ENCODE measurements around the gene GCK.

The GCK gene

DNA sequence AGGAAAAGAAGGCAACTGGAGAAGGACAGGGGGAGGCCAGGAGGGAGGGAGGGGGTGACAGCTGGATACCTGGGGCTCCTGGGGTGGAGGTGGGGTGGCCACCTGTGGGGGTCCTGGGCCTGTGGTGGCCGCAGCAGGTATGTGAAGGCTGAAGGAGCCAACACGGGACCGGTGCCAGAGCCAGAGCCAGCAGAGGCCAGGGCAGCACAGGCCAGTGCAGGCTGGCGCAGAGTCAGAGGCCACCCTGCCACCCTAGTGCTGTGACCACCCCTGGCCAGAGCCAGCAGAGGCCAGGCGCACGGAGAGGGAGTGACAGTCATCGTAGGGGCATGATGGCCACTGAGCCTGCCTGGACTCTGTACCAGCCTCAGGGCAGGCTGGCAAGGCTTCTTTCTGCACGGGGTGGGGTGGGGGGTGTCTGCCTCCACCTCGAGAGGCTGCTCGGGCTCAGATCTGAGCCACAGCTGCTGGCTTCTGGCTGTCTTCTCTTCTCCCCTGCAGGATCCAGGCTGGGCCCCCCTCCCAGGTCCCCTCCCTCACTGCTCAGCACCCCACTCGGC, 40.4 kb upstream of the GCK start:
- H3K4me3 ChIP-seq (ENCODE audit: low read length in 2 of 2) = no peak overlapping the region
- no peaks in the 10 kb centered on the region for H3K36me3 ChIP-seq (ENCODE audit: control insufficient read depth in 2 of 2, insufficient read depth in 2 of 2, low read length in 2 of 2)
- H3K27ac ChIP-seq (ENCODE audit: low read depth in 2 of 2, low read length in 2 of 2) = no peak overlapping the region
- no peaks in the 10 kb centered on the region for H3K27me3 ChIP-seq (ENCODE audit: control insufficient read depth in 2 of 2, insufficient read depth in 2 of 2, low read length in 2 of 2)
- H3K9ac ChIP-seq (ENCODE audit: low read depth in 1 of 2, low read length in 2 of 2) = no peak overlapping the region
- H3K9me3 ChIP-seq (ENCODE audit: control insufficient read depth in 2 of 2, low read length in 2 of 2) = no peaks in the 10 kb centered on the region
- H3K4me1 ChIP-seq (ENCODE audit: control insufficient read depth in 2 of 2, insufficient read depth in 2 of 2, low read length in 2 of 2) = no peaks in the 10 kb centered on the region

GRCh38 chr7:44228571-44229350, 39.5 kb upstream of the GCK start:
- Histone ChIP-seq H3K4me1 (ENCODE audit: control insufficient read depth in 2 of 2, insufficient read depth in 2 of 2, low read length in 2 of 2) (no peaks in the 10 kb centered on the region), H3K36me3 (ENCODE audit: control insufficient read depth in 2 of 2, insufficient read depth in 2 of 2, low read length in 2 of 2) (no peaks in the 10 kb centered on the region), H3K27me3 (ENCODE audit: control insufficient read depth in 2 of 2, insufficient read depth in 2 of 2, low read length in 2 of 2) (no peaks in the 10 kb centered on the region), H3K9me3 (ENCODE audit: control insufficient read depth in 2 of 2, low read length in 2 of 2) (no peaks in the 10 kb centered on the region), H3K27ac (ENCODE audit: low read depth in 2 of 2, low read length in 2 of 2) (no peak overlapping the region), H3K9ac (ENCODE audit: low read depth in 1 of 2, low read length in 2 of 2) (no peak overlapping the region), H3K4me3 (ENCODE audit: low read length in 2 of 2) (no peak overlapping the region)

- Histone ChIP-seq H3K9ac (ENCODE audit: low read depth in 1 of 2, low read length in 2 of 2) (no peak overlapping the region), H3K9me3 (ENCODE audit: control insufficient read depth in 2 of 2, low read length in 2 of 2) (no peaks in the 10 kb centered on the region), H3K27ac (ENCODE audit: low read depth in 2 of 2, low read length in 2 of 2) (no peak overlapping the region), H3K4me1 (ENCODE audit: control insufficient read depth in 2 of 2, insufficient read depth in 2 of 2, low read length in 2 of 2) (no peaks in the 10 kb centered on the region), H3K27me3 (ENCODE audit: control insufficient read depth in 2 of 2, insufficient read depth in 2 of 2, low read length in 2 of 2) (no peaks in the 10 kb centered on the region), H3K36me3 (ENCODE audit: control insufficient read depth in 2 of 2, insufficient read depth in 2 of 2, low read length in 2 of 2) (no peaks in the 10 kb centered on the region), H3K4me3 (ENCODE audit: low read length in 2 of 2) (no peak overlapping the region)
These were observed 38.7 kb upstream of the GCK start for GRCh38 chr7:44227911-44228310.

DNA sequence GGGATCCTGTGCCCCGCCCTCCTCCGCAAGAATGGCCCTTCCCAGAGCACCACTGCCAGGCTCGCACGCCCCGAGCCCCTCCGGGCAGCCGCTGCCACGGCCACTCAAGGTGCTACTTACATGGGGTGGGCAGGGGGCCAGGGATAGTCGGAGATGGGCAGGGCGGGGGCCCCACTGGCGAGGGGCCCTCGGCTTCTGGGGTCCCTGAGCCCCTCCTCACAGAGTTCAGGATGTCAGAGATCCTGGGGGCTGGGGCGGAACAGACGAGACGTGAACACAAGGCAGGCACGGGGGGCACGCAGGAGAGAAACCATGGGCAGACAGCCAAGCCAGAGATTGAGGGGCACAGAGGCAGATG, 37.1 kb upstream of the GCK start:
- H3K9ac ChIP-seq (ENCODE audit: low read depth in 1 of 2, low read length in 2 of 2) = no peak overlapping the region
- H3K27ac ChIP-seq (ENCODE audit: low read depth in 2 of 2, low read length in 2 of 2) = no peak overlapping the region
- H3K27me3 ChIP-seq (ENCODE audit: control insufficient read depth in 2 of 2, insufficient read depth in 2 of 2, low read length in 2 of 2) = no peaks in the 10 kb centered on the region
- no peaks in the 10 kb centered on the region for H3K4me1 ChIP-seq (ENCODE audit: control insufficient read depth in 2 of 2, insufficient read depth in 2 of 2, low read length in 2 of 2)
- no peaks in the 10 kb centered on the region for H3K9me3 ChIP-seq (ENCODE audit: control insufficient read depth in 2 of 2, low read length in 2 of 2)
- no peak overlapping the region for H3K4me3 ChIP-seq (ENCODE audit: low read length in 2 of 2)
- H3K36me3 ChIP-seq (ENCODE audit: control insufficient read depth in 2 of 2, insufficient read depth in 2 of 2, low read length in 2 of 2) = no peaks in the 10 kb centered on the region

- H3K27me3 ChIP-seq (ENCODE audit: control insufficient read depth in 2 of 2, insufficient read depth in 2 of 2, low read length in 2 of 2) = no peaks in the 10 kb centered on the region
- no peak overlapping the region for H3K9ac ChIP-seq (ENCODE audit: low read depth in 1 of 2, low read length in 2 of 2)
- no peak overlapping the region for H3K4me3 ChIP-seq (ENCODE audit: low read length in 2 of 2)
- H3K36me3 ChIP-seq (ENCODE audit: control insufficient read depth in 2 of 2, insufficient read depth in 2 of 2, low read length in 2 of 2) = no peaks in the 10 kb centered on the region
- no peaks in the 10 kb centered on the region for H3K9me3 ChIP-seq (ENCODE audit: control insufficient read depth in 2 of 2, low read length in 2 of 2)
- H3K27ac ChIP-seq (ENCODE audit: low read depth in 2 of 2, low read length in 2 of 2) = no peak overlapping the region
- no peaks in the 10 kb centered on the region for H3K4me1 ChIP-seq (ENCODE audit: control insufficient read depth in 2 of 2, insufficient read depth in 2 of 2, low read length in 2 of 2)
These were observed 36.5 kb upstream of the GCK start for GRCh38 chr7:44225566-44226395.

DNA sequence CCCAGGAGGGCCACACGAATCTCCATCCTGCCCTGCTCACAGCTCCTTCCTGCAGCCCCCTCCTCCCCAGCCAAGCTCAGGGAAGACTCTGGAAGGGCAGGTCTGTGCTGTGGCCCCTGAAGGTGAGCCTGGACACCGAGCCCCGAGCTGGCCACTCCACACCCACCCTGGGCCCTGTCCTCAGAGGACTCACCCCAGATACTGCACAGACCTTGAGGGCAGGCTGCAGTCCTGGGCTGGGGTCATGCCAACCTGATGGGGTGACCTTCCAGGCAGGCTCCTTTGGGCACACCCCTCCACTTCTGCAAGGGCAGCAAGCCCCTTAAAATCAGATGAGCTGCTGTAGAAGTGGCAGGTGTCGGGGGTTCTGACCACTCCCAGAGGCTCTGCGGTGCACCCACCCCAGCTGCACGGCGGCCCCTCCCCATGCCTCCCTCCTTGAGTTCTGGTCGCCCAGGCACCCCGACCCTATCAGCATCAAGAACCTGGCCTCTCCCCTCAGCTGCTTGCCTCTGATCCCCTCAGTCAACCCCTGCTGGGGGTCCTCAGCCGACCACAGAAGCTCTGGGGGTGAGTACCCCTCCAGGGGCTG, 35.8 kb upstream of the GCK start:
- Histone ChIP-seq H3K9me3 (ENCODE audit: control insufficient read depth in 2 of 2, low read length in 2 of 2) (no peaks in the 10 kb centered on the region), H3K27ac (ENCODE audit: low read depth in 2 of 2, low read length in 2 of 2) (no peak overlapping the region), H3K9ac (ENCODE audit: low read depth in 1 of 2, low read length in 2 of 2) (no peak overlapping the region), H3K4me1 (ENCODE audit: control insufficient read depth in 2 of 2, insufficient read depth in 2 of 2, low read length in 2 of 2) (no peaks in the 10 kb centered on the region), H3K27me3 (ENCODE audit: control insufficient read depth in 2 of 2, insufficient read depth in 2 of 2, low read length in 2 of 2) (no peaks in the 10 kb centered on the region), H3K4me3 (ENCODE audit: low read length in 2 of 2) (no peak overlapping the region), H3K36me3 (ENCODE audit: control insufficient read depth in 2 of 2, insufficient read depth in 2 of 2, low read length in 2 of 2) (no peaks in the 10 kb centered on the region)

DNA sequence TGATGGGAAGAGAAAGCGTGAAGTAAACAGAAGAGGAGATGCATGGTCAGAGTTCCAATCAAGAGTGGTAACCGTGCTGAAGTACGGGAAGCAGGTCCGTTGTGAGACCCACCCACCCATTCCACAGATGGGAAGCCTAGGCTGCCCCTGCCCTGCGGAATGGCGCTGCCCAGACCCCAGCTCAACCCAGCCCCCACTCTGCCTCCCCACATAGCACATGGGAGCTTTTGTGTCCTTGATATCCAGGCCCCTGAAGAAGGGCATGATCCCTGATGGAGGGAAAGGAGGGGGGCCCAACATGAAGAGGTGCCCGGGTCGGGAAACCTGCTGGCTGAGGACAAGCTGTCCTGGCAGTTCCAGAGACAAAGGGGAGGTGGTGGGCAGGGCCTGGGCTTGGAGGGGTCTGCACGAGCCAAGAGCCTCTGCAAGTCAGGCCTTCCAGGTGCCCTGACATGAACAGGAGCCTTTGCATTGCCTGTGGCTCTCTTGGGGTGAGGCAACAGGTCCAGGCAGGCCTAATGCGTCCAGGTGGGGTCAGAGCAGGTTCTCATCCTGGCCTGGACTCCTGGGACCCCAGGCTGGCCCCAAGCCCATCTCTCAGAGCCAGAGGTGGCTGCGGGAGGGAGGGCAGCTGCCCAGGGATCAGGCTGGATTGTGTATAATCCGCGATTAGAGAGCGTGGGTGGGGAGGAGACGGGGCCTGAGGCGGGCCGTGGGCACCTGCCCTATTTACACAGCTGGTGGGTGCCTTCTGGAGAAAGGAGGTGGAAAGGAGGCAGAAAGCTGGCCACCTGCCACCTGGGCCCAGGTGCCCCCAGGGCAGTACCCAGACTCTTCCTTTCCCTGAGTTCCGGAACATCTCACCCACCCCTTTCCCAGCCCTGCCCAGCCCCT, 35.1 kb upstream of the GCK start:
- H3K4me3 ChIP-seq (ENCODE audit: low read length in 2 of 2) = no peak overlapping the region
- H3K9ac ChIP-seq (ENCODE audit: low read depth in 1 of 2, low read length in 2 of 2) = no peak overlapping the region
- no peaks in the 10 kb centered on the region for H3K36me3 ChIP-seq (ENCODE audit: control insufficient read depth in 2 of 2, insufficient read depth in 2 of 2, low read length in 2 of 2)
- H3K27ac ChIP-seq (ENCODE audit: low read depth in 2 of 2, low read length in 2 of 2) = no peak overlapping the region
- H3K4me1 ChIP-seq (ENCODE audit: control insufficient read depth in 2 of 2, insufficient read depth in 2 of 2, low read length in 2 of 2) = no peaks in the 10 kb centered on the region
- H3K9me3 ChIP-seq (ENCODE audit: control insufficient read depth in 2 of 2, low read length in 2 of 2) = no peaks in the 10 kb centered on the region
- no peaks in the 10 kb centered on the region for H3K27me3 ChIP-seq (ENCODE audit: control insufficient read depth in 2 of 2, insufficient read depth in 2 of 2, low read length in 2 of 2)

- no peaks in the 10 kb centered on the region for H3K9me3 ChIP-seq (ENCODE audit: control insufficient read depth in 2 of 2, low read length in 2 of 2)
- H3K4me1 ChIP-seq (ENCODE audit: control insufficient read depth in 2 of 2, insufficient read depth in 2 of 2, low read length in 2 of 2) = no peaks in the 10 kb centered on the region
- H3K27ac ChIP-seq (ENCODE audit: low read depth in 2 of 2, low read length in 2 of 2) = no peak overlapping the region
- no peak overlapping the region for H3K4me3 ChIP-seq (ENCODE audit: low read length in 2 of 2)
- no peaks in the 10 kb centered on the region for H3K36me3 ChIP-seq (ENCODE audit: control insufficient read depth in 2 of 2, insufficient read depth in 2 of 2, low read length in 2 of 2)
- H3K9ac ChIP-seq (ENCODE audit: low read depth in 1 of 2, low read length in 2 of 2) = no peak overlapping the region
- H3K27me3 ChIP-seq (ENCODE audit: control insufficient read depth in 2 of 2, insufficient read depth in 2 of 2, low read length in 2 of 2) = no peaks in the 10 kb centered on the region
These were observed 34.3 kb upstream of the GCK start for GRCh38 chr7:44223362-44224079.

GRCh38 chr7:44222776-44223261, 33.6 kb upstream of the GCK start:
- H3K4me1 ChIP-seq (ENCODE audit: control insufficient read depth in 2 of 2, insufficient read depth in 2 of 2, low read length in 2 of 2) = no peaks in the 10 kb centered on the region
- H3K36me3 ChIP-seq (ENCODE audit: control insufficient read depth in 2 of 2, insufficient read depth in 2 of 2, low read length in 2 of 2) = no peaks in the 10 kb centered on the region
- no peak overlapping the region for H3K4me3 ChIP-seq (ENCODE audit: low read length in 2 of 2)
- no peaks in the 10 kb centered on the region for H3K27me3 ChIP-seq (ENCODE audit: control insufficient read depth in 2 of 2, insufficient read depth in 2 of 2, low read length in 2 of 2)
- no peak overlapping the region for H3K9ac ChIP-seq (ENCODE audit: low read depth in 1 of 2, low read length in 2 of 2)
- no peaks in the 10 kb centered on the region for H3K9me3 ChIP-seq (ENCODE audit: control insufficient read depth in 2 of 2, low read length in 2 of 2)
- H3K27ac ChIP-seq (ENCODE audit: low read depth in 2 of 2, low read length in 2 of 2) = no peak overlapping the region
